Ovary (tissue), 3 donors: Measurements from ENCODE around the gene SYCP2L.

Source experiments
- CTCF ChIP-seq, 3 donors: fragments of 450-650 bp in 2 of 3; fragments of 200-600 bp in 1 of 3; IDR thresholded peaks; one replicate each; pipeline versions ENCODE4 v1.5.1 to v1.8.0; 2016 to 2022; ENCODE audit warnings: antibody characterized with exemption in 3 of 3, mild to moderate bottlenecking in 1 of 3
- EP300 ChIP-seq: sonication (generic); formaldehyde crosslinking; IDR thresholded peaks from one replicate; pipeline ENCODE4 v1.6.1; 2017; ENCODE audit warnings: antibody characterized with exemption
- POLR2A ChIP-seq: fragments of 450-650 bp; IDR thresholded peaks from one replicate; pipeline ENCODE4 v1.6.1; 2017; ENCODE audit warnings: antibody characterized with exemption, mild to moderate bottlenecking, moderate library complexity
- donor health status: DM: no; HTN: no; CAD: no.

GRCh38 chr6:10979603-10980002, 92.8 kb downstream of the SYCP2L start:
- TF ChIP-seq CTCF (IDR thresholded peaks at IDR 0.05) (no peak), EP300 (no peak), POLR2A (no peak)
